Activated CD4-positive, CD25-positive, alpha-beta regulatory T cell (primary cell): ENCODE results near the gene KCNC3.

Experiments
- DNase-seq, 4 experiments: peaks; one replicate each; lab custom pipeline; 2025; lab: John Stamatoyannopoulos, UW

The KCNC3 gene

DNA sequence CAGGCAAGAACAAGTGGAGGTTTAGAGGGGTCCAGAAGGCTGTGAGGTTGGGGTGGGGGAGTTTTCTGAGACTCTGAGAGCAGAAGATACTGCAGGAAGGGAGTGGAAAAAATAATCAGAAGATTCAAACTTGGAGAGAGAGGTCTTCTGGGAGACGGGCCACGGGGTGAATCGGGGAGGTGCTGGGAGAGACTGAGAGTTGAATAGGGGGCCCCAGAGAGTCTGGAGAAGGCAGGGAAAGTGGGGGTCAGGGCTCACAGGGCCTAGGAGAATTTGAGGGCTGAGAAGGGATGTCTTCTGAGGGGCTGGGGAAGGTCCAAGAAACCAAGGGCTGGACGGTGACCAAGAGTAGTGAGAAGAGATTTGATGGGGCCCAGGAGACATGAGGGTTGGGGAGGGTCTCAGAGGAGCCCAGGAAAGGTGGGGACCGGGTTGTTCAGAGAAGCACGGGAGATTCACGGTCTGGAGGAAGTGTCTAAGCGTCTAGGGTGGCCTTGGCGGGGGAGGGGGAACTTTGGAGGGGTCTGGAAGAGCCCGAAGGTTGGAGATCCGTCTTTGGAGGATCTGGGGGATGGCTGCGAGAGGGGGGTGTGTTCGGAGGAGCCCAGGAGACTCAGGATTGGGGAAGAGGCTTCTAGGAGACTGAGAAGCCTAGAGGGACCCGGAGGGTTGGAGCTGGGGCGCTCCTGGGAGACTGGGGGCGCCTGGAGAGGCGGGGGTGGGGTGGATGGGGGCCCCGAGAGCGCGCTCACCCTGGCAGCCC is 1.5 kb downstream of the KCNC3 start:
- no peak for DNase-seq

DNA sequence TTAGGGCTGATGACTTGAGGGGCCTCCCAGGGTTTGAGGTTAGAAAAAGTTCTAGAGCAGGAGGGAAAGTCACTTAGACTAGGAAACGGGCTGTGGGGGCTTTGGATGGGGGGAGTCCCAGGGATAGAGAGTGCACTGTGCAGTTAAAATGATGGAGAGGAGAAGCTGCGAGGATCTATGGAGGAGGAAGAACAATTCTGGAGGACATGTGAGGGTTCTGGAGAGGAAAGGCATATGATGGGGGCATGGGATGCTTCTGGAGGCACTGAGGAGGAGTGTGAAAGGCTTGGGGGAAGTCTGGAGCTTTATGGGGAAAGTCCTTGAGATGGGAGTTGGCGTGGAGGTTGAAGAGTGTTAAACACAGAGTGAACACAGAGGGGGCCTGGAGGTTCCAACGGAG is 2.2 kb downstream of the KCNC3 start:
- DNase-seq: no peak

DNA sequence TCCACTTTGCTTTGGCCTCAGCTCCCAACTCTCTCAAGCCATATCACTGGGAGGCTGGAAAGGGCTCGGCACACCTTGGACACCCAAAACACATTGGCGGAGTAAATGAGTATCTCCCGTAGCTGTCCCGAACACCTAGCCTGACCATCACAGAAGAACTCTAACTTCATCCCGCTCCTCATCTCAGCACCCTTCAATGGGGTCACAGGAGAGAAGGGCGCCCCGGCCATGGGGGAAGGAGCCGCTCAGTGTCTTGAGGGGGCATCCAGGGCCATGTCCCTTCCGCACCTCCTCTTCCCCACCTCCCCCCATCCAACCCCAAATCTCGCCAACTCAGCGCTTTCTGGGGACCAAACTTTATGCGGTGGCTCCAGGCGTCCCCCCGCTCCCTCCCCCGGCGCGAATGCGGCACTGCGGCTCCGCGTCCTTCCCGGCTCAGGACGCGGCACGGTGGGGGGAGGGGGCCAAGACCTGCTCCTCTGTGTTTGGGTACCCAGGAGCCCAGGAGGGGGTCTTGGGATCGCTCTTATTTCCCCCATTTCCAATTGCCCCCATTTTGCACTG is 3.0 kb downstream of the KCNC3 start:
- DNase-seq: no peak

DNA sequence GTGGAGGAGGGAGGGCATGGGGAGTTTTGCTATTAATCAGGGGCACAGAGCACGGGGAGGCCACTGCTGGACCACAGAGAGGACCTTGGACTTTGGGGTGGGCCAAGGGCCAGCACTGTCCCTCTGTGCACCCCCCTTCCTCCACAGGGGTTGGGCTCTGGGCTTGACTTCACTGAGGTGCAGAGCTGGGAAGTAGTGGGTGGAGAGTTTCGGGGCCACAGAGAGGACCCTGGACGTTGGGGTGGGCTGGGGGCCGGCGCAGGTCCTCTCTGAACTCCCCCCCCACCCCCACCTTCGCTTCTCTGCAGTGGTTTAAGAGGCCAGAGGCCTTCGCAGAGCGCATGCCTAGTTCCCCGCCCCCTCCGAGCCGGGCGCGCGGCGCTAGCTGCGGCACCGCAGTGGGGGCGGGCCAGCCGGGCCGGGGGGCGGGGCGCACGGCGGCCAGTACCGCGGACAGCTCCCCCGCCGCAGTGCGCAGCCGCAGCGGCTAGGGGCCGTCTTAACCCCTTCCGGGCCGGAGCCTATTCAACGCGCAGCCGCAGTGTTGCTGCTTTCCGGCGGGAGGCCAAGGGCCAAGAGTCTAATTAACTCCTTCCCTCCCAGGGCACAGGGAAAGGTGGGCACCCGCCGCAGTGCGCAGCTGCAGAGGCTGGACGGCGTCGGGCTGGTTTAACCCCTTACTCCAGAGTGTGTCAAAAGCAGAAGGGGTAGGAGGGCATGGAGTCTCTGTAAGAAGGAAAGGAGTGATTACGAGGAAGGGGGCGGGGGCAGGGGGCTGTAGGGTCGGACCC is 3.7 kb downstream of the KCNC3 start:
- DNase-seq: peak; percentile 40 to 60 (median 46)

DNA sequence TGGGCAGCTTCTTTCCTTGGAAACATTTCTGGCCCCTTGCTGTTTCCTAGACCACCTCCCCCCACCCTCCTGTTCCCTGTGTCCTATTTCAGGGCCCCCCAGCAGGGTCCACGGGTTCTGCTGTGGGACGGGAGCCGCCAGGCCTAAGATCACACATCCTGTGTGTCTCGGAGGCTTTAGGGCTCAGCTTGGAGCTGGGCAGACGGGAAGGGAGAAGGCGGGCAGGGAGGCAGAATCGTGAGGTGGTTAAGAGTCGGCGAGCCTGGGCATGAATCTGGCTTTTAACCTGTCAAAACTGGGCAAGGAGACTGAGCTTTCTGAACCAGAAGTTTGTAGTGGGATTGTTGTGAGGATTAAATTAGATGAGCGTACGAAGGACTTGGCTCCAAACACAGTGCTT is 4.8 kb downstream of the KCNC3 start:
- no peak for DNase-seq

DNA sequence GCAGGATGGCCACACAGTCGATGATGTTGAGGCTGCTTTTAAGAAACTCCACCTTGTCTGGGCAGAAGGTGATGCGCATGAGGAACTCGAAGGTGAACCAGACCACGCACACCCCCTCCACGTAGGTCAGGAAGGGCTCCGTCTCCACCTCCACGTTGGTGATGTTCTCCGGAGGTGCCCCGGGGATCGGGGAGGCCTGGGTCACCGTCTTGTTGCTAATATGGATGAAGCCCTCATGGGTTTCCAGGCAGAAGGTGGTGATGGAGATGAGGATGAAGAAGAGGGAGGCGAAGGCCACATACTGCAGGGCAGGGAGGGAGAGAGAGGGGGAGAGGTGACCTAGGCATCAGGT is 5.4 kb downstream of the KCNC3 start:
- DNase-seq: no peak

DNA sequence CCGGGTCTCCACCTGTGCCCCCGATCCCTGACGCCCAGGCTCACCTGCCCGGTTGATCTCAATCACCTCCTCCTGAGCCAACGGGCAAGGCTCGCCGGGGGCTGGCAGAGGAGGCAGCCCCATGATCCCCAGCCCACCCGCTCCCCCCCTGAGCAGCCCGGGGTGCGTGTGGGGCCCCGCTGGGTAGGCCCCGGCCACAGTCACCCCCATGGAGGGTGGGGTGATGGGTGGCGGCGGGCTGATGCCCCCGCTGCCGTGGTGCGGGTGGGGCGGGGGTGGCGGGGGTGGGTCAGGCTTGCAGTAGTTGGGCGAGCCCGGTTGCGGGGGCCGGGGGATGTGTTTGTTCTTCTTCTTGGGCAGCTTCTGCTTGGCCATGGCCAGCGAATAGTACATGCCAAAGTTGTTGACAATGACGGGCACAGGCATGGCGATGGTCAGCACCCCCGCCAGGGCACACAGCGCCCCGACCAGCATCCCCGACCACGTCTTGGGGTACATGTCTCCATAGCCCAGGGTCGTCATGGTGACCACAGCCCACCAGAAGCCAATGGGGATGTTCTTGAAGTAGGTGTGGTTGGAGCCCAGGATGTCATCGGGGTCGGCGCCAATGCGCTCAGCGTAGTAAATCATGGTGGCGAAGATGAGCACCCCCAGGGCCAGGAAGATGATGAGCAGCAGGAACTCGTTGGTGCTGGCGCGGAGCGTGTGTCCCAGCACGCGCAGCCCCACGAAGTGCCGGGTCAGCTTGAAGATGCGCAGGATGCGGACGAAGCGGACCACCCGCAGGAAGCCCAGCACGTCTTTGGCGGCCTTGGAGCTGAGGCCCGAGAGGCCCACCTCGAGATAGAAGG is 6.0 kb downstream of the KCNC3 start:
- DNase-seq: no peak

DNA sequence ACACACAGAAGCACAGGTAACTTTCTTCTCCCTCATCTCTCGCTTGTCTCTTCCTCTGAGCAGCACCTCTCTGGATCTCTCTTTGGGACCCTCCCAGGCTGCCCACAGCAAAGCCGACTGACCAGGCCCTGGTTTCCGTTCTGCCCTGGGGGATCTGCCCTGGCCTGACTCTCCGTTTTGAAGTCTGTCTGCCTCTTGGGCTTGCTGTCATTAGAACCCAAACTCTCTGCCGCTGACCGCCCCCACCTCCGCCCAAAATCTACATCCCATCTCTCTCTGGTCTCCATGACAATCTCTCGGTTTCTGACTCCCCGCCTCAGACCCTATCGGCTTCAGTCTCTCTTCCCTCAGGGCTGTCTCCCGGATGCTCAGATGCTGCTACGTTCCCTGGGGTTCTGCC is 6.9 kb downstream of the KCNC3 start:
- no peak for DNase-seq

DNA sequence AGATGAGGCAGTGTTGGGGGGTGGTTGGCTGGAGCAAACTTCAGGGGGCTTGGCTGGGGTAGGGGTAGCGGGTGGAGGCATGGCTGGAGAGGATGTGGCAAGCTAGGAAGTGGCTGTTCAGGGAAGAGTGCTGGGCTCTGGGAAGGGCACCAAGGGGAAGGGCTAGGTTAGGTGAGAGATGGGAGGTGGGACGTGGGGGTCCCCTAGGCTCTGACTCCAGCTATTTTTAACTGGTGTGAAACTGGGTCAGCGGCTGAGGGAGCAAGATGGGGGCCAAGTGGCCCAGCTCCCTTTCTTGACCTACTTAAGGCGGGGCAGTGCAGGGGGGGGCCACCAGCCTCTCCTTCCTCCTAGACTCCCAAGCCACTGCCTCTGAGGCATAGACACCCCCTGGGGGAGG is 7.3 kb downstream of the KCNC3 start:
- DNase-seq: no peak

DNA sequence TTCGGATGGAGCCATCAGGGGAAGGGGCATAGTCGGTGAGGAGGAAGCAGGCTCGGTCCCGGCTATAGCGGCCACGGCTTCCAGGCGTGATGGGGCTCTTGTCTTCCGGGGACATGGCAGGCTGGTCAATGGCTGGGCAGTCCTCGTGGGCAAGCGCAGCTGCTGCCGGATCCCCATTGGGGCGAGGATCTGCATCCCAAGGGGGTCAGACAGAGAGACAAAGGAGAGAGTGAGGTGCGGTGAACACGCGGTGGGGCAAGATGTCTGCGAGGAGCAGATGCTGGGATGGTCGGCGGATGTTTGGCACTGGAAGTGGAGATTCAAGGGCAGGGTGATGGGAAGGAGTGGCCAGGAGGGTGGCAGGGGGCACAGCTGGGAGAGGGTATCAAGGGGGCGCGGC is 8.6 kb downstream of the KCNC3 start:
- no peak for DNase-seq

DNA sequence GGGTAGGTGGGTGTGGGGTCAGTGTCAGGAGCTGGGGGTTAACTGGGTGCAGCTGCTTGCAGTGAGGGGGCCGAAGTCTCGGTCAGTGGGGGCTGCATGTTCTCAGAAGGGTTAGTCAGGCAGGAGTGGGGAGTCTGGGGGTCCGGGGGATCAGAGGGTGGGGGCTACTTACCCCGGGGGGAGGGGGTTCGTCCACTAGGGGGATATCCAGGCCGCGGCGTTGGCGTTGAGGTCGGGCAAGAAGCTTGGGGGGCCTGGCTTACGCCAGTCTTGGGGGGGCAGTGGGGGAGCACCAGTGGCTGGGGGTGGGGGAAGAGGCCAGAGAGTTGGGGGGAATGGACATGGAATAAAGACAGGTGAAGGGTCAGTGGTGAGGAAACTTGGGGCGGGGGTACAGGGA is 9.1 kb downstream of the KCNC3 start:
- DNase-seq: no peak

DNA sequence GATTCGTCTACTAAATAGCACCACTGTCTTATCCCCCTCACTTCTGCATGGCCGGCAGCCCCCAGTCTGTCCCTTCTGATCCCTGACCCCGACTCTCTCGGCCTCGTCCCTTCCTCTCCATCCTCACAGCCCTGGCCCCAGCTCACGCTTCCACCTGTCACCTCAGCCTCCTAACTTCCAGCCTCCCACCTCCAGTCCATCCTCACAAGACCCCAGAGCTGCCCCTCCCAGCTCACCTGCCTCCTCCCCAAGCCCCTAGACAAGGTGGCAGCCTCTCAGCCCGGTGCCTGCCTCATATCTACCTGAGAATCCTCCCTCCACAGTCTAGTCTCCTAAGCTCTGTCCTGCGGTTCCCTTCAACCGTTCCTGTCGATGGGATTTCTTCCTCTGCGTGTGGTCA is 10.0 kb downstream of the KCNC3 start:
- DNase-seq: no peak

DNA sequence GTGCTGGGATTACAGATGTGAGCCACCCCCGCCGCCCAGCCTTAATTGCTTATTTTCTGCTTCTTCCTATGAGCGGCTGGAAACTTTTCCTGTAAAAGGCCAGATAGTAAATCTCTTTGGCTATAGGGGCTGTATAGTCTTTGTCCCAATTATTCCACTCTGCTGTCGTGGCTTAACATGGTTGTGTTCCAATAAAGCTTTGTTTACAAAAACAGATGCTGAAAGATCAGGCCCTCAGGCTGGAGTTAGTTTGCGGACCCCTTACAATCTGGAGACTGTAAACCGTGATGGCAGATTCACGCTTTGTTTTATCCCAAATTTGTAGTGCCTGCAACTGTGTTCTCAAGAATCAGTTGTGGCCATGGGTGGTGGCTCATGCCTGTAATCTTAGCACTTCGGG is 10.7 kb downstream of the KCNC3 start:
- DNase-seq: no peak

DNA sequence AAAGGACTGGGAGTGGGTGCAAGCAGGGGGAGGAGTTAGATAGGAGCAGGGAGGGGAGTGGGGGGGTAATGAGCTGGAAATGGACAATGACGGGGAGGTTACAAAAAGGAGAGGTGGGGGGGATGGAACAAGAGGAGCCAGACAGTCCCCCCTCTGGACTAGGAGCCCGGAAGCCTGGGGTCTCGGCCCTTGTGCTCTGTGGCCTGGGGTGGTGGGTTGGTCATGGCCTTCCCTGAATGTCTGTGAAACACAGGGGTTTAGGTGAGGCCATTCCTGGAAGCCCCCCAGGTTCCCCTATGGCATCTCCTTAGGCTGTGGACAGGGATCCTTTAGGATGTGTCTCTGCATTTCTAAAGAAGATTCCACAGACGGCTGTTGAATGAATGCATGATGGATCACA is 12.1 kb downstream of the KCNC3 start:
- no peak for DNase-seq

DNA sequence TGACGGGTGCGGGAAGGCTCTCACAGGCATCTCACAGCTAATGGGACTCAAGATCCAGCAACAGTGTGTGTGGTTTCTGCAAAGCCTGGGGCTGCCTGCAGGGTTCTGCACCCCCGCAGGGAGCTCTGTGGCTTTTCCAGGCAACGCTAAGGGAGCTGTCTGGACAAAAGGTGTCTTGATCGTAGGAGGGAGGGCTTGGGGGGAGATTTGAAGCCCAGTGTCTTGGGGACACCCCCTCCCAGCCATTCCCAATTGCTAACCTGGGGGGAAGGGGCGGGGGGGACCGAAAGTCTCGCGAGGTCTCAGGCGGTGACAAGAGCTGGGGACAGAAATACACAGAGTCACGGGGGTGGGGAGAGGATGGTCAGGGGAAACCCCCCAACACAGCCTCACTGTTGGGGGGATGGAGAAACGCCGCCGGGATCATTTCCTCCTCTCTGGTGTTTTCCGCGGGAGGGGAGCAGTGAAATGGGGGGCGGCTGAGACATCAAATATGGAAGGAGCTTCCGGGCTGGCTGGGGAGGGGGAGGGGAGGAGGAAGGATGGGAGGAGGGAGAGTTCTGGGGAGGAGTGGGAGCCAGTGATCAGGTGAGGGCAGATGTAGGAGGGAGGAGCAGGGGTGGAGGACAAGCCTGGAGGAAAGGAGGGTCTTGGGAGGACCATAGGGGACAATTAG is 13.3 kb downstream of the KCNC3 start:
- no peak for DNase-seq

DNA sequence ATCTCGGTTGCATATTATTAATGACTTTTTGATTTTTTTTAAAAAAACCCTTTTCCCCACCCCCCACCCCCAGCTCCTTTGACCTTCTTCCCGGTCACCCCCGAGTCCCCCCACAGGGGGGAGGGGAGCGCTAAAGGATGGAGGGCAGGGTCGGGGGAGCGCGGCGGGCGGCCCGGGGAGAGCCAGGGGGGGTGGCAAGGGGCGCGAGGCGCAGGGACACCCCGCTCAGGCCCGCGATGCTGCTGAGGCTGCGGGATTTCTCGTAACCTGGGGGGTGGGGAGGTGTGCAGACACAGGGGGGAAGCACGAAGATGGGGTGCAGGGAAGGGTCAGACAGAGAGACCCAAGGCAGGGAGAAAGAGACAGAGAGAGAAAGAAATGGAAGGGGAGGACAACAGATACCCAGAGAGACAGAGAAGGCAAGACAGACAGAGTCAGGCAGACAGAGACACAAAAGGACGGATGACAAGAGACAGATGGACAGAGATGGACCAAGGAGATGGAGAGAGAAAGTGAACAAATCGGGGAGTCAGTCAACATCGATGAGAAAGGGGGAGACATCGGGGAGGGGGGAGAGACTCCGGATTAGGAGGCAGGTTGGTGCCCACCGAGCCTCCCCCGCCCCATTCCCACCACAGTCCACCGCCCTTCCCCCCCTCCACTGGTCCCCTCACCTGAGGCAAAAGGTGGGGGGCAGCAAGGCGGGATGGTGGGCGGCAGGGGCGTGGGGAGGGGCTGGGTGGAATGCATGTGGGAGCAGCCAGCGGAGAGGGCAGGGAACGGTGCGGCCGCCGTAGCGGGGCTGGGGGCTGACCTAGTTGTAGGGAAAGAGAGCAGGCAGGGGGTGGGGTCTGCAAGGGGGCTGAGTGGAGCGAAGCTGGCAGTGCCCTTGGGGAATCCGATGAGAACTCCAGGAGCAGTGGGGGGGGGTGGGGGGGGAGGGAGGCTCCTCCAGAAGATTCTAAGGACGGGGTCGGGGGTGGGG is 14.2 kb downstream of the KCNC3 start:
- no peak for DNase-seq

DNA sequence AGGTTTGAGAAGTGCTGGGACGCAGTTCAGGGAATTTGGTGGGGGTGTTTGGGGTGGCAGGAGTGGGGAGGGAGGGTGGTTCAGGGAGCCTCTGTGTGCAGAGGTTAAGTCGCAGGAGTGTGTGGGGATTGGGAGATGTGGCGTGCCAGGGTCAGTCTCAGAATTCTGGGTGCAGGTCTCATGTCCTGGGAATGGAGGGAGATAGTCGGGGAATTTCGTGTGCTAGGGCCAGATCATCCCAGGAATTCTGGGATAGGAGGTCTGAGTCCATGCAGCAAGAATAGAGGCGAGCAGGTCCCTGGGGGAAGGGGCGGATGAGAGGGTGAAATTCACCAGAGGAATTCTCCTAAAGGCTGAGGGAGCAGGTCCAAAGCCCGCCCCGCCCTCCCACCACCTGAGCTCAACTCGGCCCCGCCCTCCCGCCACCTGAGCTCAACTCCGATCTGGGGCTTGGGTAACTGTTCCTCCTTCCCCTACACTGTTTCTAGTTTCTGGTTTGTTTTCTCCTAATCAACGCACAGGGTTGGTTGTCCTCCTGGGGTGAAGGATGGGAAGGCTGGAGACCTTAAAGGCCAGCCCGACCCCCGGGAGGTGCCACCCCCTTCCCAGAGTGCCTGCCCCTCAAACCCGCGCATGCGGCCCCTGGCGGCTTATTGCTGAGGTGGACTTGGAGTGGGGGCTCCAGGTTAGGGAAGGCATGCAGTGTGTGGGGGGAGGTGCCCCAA is 15.2 kb downstream of the KCNC3 start:
- DNase-seq: no peak

DNA sequence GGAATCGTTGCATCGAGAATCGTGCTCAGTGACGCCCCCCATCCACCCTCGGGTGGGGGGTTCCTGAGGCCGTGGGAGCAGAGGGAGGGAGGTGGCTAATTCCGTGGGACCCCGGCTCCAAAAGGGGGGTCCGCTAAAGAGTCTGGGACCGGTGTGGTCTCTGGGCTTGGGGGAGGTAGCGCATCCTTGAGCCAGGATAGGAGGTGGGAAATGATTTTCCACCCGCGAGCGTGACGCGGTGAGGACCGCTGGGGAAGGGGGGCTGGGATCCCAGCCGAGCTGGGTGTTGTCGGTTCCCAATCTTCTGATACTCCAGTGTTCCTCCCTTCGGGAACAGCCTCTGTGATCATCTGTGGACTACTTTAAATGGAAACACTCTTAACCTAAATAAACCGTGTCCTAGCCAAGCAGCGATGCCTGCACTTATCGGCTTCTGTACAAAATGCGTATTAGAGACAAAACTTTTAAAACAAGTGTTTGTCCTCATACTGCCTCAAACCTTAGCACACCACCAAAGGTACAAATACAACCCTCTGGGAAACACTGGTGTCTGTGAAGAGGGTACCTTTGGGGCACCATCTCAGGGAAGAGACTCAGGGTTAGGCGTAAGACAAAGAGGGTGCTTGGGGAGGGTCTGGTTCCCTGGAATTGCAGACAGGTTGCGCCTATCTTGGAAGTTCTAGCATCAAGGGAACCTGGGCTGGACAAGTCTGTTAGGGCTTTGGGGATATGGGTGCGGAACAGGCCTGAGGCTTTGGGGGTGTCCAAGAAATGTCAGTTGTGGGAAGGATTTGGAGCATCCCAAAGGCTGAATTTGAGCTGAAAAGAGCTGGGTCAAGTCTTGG is 16.0 kb downstream of the KCNC3 start:
- DNase-seq: no peak
